ENCODE measurements around the gene TMEM134. TPM values are rescaled to one million over a fixed set of nuclear protein-coding genes. Genes with fewer than 3 reads are reported as not detected.

TMEM134 gene
- polyA plus RNA-seq, 2 of the 4 experiments (the other 2 are of a cell fraction), result 18.8 to 20.6 TPM

GRCh38 chr11:67505605-67506396 is 36.8 kb upstream of the TMEM134 start (continued):
- TF ChIP-seq E2F6 (IDR thresholded peaks at IDR 0.05; ENCODE audit: borderline replicate concordance, low read depth) (no peak), KDM1A (IDR thresholded peaks at IDR 0.05; ENCODE audit: low read depth) (no peak), ESRRA (IDR thresholded peaks at IDR 0.05; ENCODE audit: borderline replicate concordance, low read length) (peak; percentile 10; the same call in 1 of the 2 replicates), MAFK (IDR thresholded peaks at IDR 0.05; ENCODE audit: partially characterized antibody) (no peak), GATA3 (IDR thresholded peaks at IDR 0.05; ENCODE audit: borderline replicate concordance) (peak; percentile 39; the same call in 1 of the 2 replicates), MAZ (IDR thresholded peaks at IDR 0.05; ENCODE audit: borderline replicate concordance, low read depth, low read length) (no peak), RNF2 (IDR thresholded peaks at IDR 0.05; ENCODE audit: borderline replicate concordance, low read depth) (no peak), ZSCAN20 (CRISPR knock-in tag; IDR thresholded peaks at IDR 0.05) (no peak), CHD4 (IDR thresholded peaks at IDR 0.05; ENCODE audit: borderline replicate concordance) (no peak), RARB (CRISPR knock-in tag; IDR thresholded peaks at IDR 0.05) (no peak)

DNA sequence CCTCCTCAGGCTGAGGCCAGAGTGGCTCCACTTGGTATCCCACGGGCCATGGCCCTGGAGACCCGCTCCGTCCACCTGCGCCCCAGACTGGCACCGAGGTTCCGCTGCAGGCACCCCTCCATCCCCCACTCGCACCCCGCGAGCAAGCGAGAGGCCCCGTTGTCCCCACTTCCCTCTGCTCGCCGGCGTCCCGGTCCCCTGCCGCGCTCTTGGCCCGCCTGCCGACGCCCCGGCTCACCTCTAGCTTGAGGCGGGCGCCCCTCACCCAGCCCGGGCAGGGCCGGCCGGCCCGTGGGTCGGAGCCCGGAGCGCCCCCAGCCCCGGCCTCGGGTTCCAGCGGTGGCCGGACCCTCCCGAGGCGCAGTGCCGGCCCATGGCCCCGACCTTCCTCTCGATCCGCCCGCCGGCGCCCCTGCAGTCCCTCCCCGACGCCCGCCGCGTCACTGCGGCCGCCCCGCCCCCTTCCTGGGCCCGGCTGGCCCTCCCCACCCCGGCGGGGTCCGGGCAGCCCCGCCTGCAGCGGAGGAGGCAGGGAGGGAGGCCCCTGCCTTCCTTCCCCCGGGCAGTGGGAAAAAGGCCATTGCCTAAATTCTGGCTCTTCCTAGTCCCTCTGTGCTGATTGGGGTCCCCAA is 36.0 kb upstream of the TMEM134 start, which contains the start of gene PITPNM1:
PITPNM1 (minus strand) TSS at position 414 of the 632 bp plus-strand sequence. CDS start 1,183 bp downstream, outside the sequence.
- Histone ChIP-seq H3K4me2 (peak within 1 kb of the TSS; percentile 85), H3K9me3 (no peaks in the 10 kb centered on the region), H3K4me3 (peak within 1 kb of the TSS; percentile 76), H3K4me1 (peaks cover 34% of the 10 kb centered on the region), H3K27ac (peak within 1 kb of the TSS; percentile 87 to 97)
- ChIA-PET POLR2A (interaction anchor here (1.3 to 1.7 kb wide), 2 partner anchors 78 to 103 kb away, joined by 5 to 6 read pairs; partner anchors contain the start of genes GSTP1 and PPP1CA), CTCF (interaction anchor here (0.6 to 2.3 kb wide), 8 partner anchors 17 to 152 kb away, joined by 3 to 8 read pairs (median 3); partner anchors contain the start of genes POLD4, PPP1CA and RAD9A)
- TF ChIP-seq RNF2 (IDR thresholded peaks at IDR 0.05; ENCODE audit: borderline replicate concordance, low read depth) (0 out of 2 replicates have a peak, but pooled peaks have one; percentile 1), MAX (IDR thresholded peaks at IDR 0.05) (0 out of 2 replicates have a peak, but pooled peaks have one; percentile 2), MAZ (IDR thresholded peaks at IDR 0.05; ENCODE audit: borderline replicate concordance, low read depth, low read length) (no peak), CBX8 (IDR thresholded peaks at IDR 0.05) (no peak), HOXA7 (CRISPR knock-in tag; IDR thresholded peaks at IDR 0.05) (no peak)
- TF ChIP-seq, protein P1, sequence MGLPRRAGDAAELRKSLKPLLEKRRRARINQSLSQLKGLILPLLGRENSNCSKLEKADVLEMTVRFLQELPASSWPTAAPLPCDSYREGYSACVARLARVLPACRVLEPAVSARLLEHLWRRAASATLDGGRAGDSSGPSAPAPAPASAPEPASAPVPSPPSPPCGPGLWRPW (IDR thresholded peaks at IDR 0.05), result no peak
- FAIRE-seq (no peak), ATAC-seq (peak; percentile 20 to 22), DNase-seq (ENCODE audit: low read depth in 1 of 2, low spot score in 1 of 2) (peak; percentile 62)
- 0% methylated on average over 1 of the region's 58 CpGs for WGBS (ENCODE audit: missing lambda C conversion rate)

- ChIA-PET CTCF (interaction anchor here (2.3 kb wide), 1 partner anchor 112 kb away, joined by 8 read pairs; the partner anchor contains the start of gene RAD9A), POLR2A (interaction anchor here (1.7 kb wide), 1 partner anchor 102 kb away, joined by 6 read pairs; the partner anchor contains the start of gene PPP1CA)
- H3K4me3 ChIP-seq, result peak overlapping the region; percentile 76
- TF ChIP-seq TFCP2L1 (CRISPR knock-in tag; IDR thresholded peaks at IDR 0.05) (peak; percentile 75; the same call in 1 of the 2 replicates), CEBPB (IDR thresholded peaks at IDR 0.05) (no peak), FOSB (CRISPR knock-in tag; IDR thresholded peaks at IDR 0.05) (0 out of 2 replicates have a peak, but pooled peaks have one; percentile 12), RNF2 (IDR thresholded peaks at IDR 0.05; ENCODE audit: borderline replicate concordance, low read depth) (0 out of 2 replicates have a peak, but pooled peaks have one; percentile 56)
- peak overlapping the region; percentile 87 to 97 for H3K27ac ChIP-seq
- 6% methylated on average over 21 of the region's 101 CpGs for WGBS (ENCODE audit: missing lambda C conversion rate)
- peak overlapping the region; percentile 85 for H3K4me2 ChIP-seq
- peaks cover 33% of the 10 kb centered on the region for H3K4me1 ChIP-seq
- no peaks in the 10 kb centered on the region for H3K9me3 ChIP-seq
- ATAC-seq (no peak), DNase-seq (ENCODE audit: low read depth in 1 of 2, low spot score in 1 of 2) (peak in 1 of 2 experiments; percentile 32), FAIRE-seq (no peak)
These were observed 35.2 kb upstream of the TMEM134 start for GRCh38 chr11:67504005-67504949.

Data from A549 (cell line).